IMR-90 (cell line): ENCODE data around the gene TNFRSF18. TPM values are rescaled to one million over a fixed set of nuclear protein-coding genes. Genes with fewer than 3 reads are reported as not detected.
A peak's percentile ranks its signal among the peaks of the same experiment; 100 is the strongest.

Source experiments
- ATAC-seq: fragments of 200-7000 bp; cut with Tn5 transposase; 2 replicates; pipeline ENCODE4 v1.9.1; 2020; ENCODE audit warnings: low read depth, mild to moderate bottlenecking, moderate library complexity
- BruUV-seq: library from RNA; stranded (reverse); fragments of 400-500 nt; replicated peaks from 2 replicates; lab custom pipeline; 2021; lab: Mats Ljungman, UMichigan
- CTCF ChIA-PET: fragments of 300-600 bp; formaldehyde crosslinking; extraction: SDS; loops from one replicate; lab custom pipeline; 2021; ENCODE audit warnings: antibody characterized with exemption; lab: Yijun Ruan, JAX
- POLR2A ChIA-PET: fragments of 300-600 bp; sonication (Branson Sonifier 250); formaldehyde crosslinking; loops from one replicate; lab custom pipeline; 2022; ENCODE audit warnings: antibody characterized with exemption; ENCODE audit not compliant: unreplicated experiment; lab: Charles Lee
- DNase-seq: peaks from one replicate; pipeline ENCODE4 v3.0.0; 2013
- H2AFZ ChIP-seq: replicated peaks from 2 replicates; pipeline ENCODE3; 2013; ENCODE audit warnings: low read length, mild to moderate bottlenecking; ENCODE audit not compliant: poor library complexity
- H2AK5ac ChIP-seq: 2 replicates; pipeline ENCODE4 v1.6.1; 2013; ENCODE audit warnings: low read depth, low read length, inconsistent platforms
- H2AK9ac ChIP-seq: replicated peaks from 2 replicates; pipeline ENCODE3; 2013; ENCODE audit warnings: mild to moderate bottlenecking, low read depth, low read length, moderate library complexity; ENCODE audit not compliant: poor library complexity
- H2BK120ac ChIP-seq: 2 replicates; pipeline ENCODE4 v1.6.1; 2013; ENCODE audit warnings: low read depth, low read length, inconsistent platforms
- H2BK15ac ChIP-seq: 3 replicates; pipeline ENCODE4 v1.6.1; 2013; ENCODE audit warnings: low read depth, low read length, inconsistent platforms
- H2BK20ac ChIP-seq: 2 replicates; pipeline ENCODE4 v1.6.1; 2013; ENCODE audit warnings: low read depth, mild to moderate bottlenecking, inconsistent platforms, low read length, moderate library complexity
- H2BK5ac ChIP-seq: 2 replicates; pipeline ENCODE4 v1.6.1; 2013; ENCODE audit warnings: mild to moderate bottlenecking, low read depth, low read length, inconsistent platforms; ENCODE audit not compliant: poor library complexity, severe bottlenecking
- H3K14ac ChIP-seq: replicated peaks from 2 replicates; pipeline ENCODE4 v1.6.1; 2013; ENCODE audit warnings: low read depth, low read length, inconsistent platforms
- H3K18ac ChIP-seq: 2 replicates; pipeline ENCODE4 v1.6.1; 2013; ENCODE audit warnings: low read depth, low read length, control low read depth
- H3K23ac ChIP-seq: 2 replicates; pipeline ENCODE4 v1.6.1; 2013; ENCODE audit warnings: low read depth, low read length, inconsistent platforms
- H3K27ac ChIP-seq: 2 replicates; pipeline ENCODE4 v1.5.1; 2013; ENCODE audit warnings: mild to moderate bottlenecking, control low read depth, low read length; ENCODE audit not compliant: insufficient read depth
- H3K27me3 ChIP-seq: 2 replicates; pipeline ENCODE4 v1.6.1; 2013; ENCODE audit warnings: low read length; ENCODE audit not compliant: control insufficient read depth, insufficient read depth
- H3K36me3 ChIP-seq: 2 replicates; pipeline ENCODE4 v1.6.1; 2013; ENCODE audit warnings: low read length, mixed read lengths; ENCODE audit not compliant: control insufficient read depth, insufficient read depth
- H3K4ac ChIP-seq: 2 replicates; pipeline ENCODE4 v1.6.1; 2013; ENCODE audit warnings: low read depth, low read length, inconsistent platforms
- H3K4me1 ChIP-seq: 2 replicates; pipeline ENCODE4 v1.6.1; 2013; ENCODE audit warnings: low read length, mixed read lengths; ENCODE audit not compliant: control insufficient read depth, insufficient read depth
- H3K4me2 ChIP-seq: 2 replicates; pipeline ENCODE4 v1.6.1; 2013; ENCODE audit warnings: low read depth, mild to moderate bottlenecking, control low read depth, low read length, moderate library complexity
- H3K4me3 ChIP-seq: 2 replicates; pipeline ENCODE4 v1.5.1; 2013; ENCODE audit warnings: low read depth, mild to moderate bottlenecking, control low read depth, low read length, moderate library complexity; ENCODE audit not compliant: insufficient read depth
- H3K56ac ChIP-seq: 2 replicates; pipeline ENCODE4 v1.6.1; 2013; ENCODE audit warnings: low read length, inconsistent platforms; ENCODE audit not compliant: insufficient read depth; ENCODE audit errors: extremely low read depth
- H3K79me1 ChIP-seq, 2 experiments: 2 replicates each; pipeline ENCODE4 v1.6.1; 2013; ENCODE audit warnings: low read length in 2 of 2, inconsistent platforms in 1 of 2, low read depth in 1 of 2
- H3K9ac ChIP-seq: 2 replicates; pipeline ENCODE4 v1.6.1; 2013; ENCODE audit warnings: low read depth, low read length, control low read depth
- H3K9me1 ChIP-seq: 2 replicates; pipeline ENCODE4 v1.6.1; 2013; ENCODE audit warnings: low read length, inconsistent platforms; ENCODE audit not compliant: insufficient read depth
- H3K9me3 ChIP-seq: 2 replicates; pipeline ENCODE4 v1.6.1; 2013; ENCODE audit warnings: low read length; ENCODE audit not compliant: control insufficient read depth, insufficient read depth
- H4K20me1 ChIP-seq: 2 replicates; pipeline ENCODE4 v1.6.1; 2013; ENCODE audit warnings: low read length, inconsistent platforms; ENCODE audit not compliant: insufficient read depth
- H4K5ac ChIP-seq: 2 replicates; pipeline ENCODE4 v1.6.1; 2013; ENCODE audit warnings: mild to moderate bottlenecking, low read depth, low read length, control low read depth
- H4K8ac ChIP-seq, 2 experiments: 2 replicates each; pipeline ENCODE4 v1.6.1; 2013; ENCODE audit warnings: low read depth in 2 of 2, low read length in 2 of 2, control low read depth in 1 of 2, inconsistent platforms in 1 of 2
- H4K91ac ChIP-seq: 2 replicates; pipeline ENCODE4 v1.6.1; 2013; ENCODE audit warnings: low read depth, low read length, inconsistent platforms; ENCODE audit not compliant: insufficient read depth
- CTCF ChIP-seq: conservative IDR thresholded peaks from 2 replicates; pipeline ENCODE4 v1.5.1; 2012; ENCODE audit warnings: mild to moderate bottlenecking, low read depth, low read length, improper control_type of control experiment
- ELK1 ChIP-seq: fragments of 150-350 bp; IDR thresholded peaks from 2 replicates; pipeline ENCODE4 v1.6.1; 2016; ENCODE audit warnings: low read depth, mild to moderate bottlenecking, low read length, moderate library complexity, borderline replicate concordance
- FOS ChIP-seq: fragments of 150-350 bp; IDR thresholded peaks from 2 replicates; pipeline ENCODE4 v1.6.1; 2016; ENCODE audit warnings: low read depth, low read length
- MAFK ChIP-seq: IDR thresholded peaks from 2 replicates; pipeline ENCODE4 v1.6.1; 2012; ENCODE audit warnings: low read depth, low read length, improper control_type of control experiment
- MAZ ChIP-seq: IDR thresholded peaks from 2 replicates; pipeline ENCODE4 v1.6.1; 2012; ENCODE audit warnings: low read depth, mild to moderate bottlenecking, low read length, improper control_type of control experiment, moderate library complexity, borderline replicate concordance
- MXI1 ChIP-seq: IDR thresholded peaks from 2 replicates; pipeline ENCODE4 v1.6.1; 2012; ENCODE audit warnings: low read depth, mild to moderate bottlenecking, low read length, moderate library complexity, borderline replicate concordance
- NFE2L2 ChIP-seq: fragments of 150-350 bp; IDR thresholded peaks from 2 replicates; pipeline ENCODE4 v1.6.1; 2016; ENCODE audit warnings: low read depth, mild to moderate bottlenecking, low read length
- RAD21 ChIP-seq: IDR thresholded peaks from 2 replicates; pipeline ENCODE4 v1.6.1; 2012; ENCODE audit warnings: low read length, improper control_type of control experiment
- RCOR1 ChIP-seq: IDR thresholded peaks from 2 replicates; pipeline ENCODE4 v1.6.1; 2012; ENCODE audit warnings: mild to moderate bottlenecking, low read length, improper control_type of control experiment; ENCODE audit not compliant: insufficient replicate concordance
- RFX5 ChIP-seq: IDR thresholded peaks from 2 replicates; pipeline ENCODE4 v1.8.0; 2012; ENCODE audit warnings: low read depth, mild to moderate bottlenecking, low read length, moderate library complexity
- SMC3 ChIP-seq: fragments of 150-350 bp; IDR thresholded peaks from 2 replicates; pipeline ENCODE4 v1.6.1; 2016; ENCODE audit warnings: low read depth, mild to moderate bottlenecking, antibody characterized with exemption, low read length, moderate library complexity
- whole genome bisulfite sequencing, 2 experiments: methylation state at CpG; one replicate each; pipeline versions ENCODE4 v1.1.5 to v1.1.7; 2013; ENCODE audit warnings: missing lambda C conversion rate in 2 of 2; ENCODE audit not compliant: insufficient read length in 1 of 2; ENCODE audit errors: extremely low coverage in 2 of 2; 5-methylcytosine and 5-hydroxymethylcytosine counted together
- dilution Hi-C: fragments of 300-500 bp; cut with HindIII; formaldehyde crosslinking; loops from one replicate; pipeline ENCODE4 v1.14.3; 2018; ENCODE audit warnings: low sequenced_read_pairs; ENCODE audit not compliant: unreplicated experiment
- in situ Hi-C: fragments of 300-500 bp; cut with MboI; formaldehyde crosslinking; loops from 3 replicates; pipeline ENCODE4 v1.14.3; 2019; ENCODE audit warnings: low sequenced_read_pairs, inconsistent platforms, mixed read lengths
- intact Hi-C: fragments of 100-400 bp; cut with micrococcal nuclease; formaldehyde crosslinking; loops from 2 replicates; pipeline ENCODE4 v1.10.0; 2022
- polyA plus RNA-seq, 3 experiments: library from polyadenylated mRNA; depleted of rRNA; stranded (reverse); fragments of >200 nt; gene quantifications; 2 replicates each; pipeline ENCODE4 v1.2.3, GENCODE V29; 2012; ENCODE audit warnings: low replicate concordance in 1 of 3
- total RNA-seq: library from RNA; depleted of rRNA; stranded (reverse); fragments of >200 nt; gene quantifications from 2 replicates; pipeline ENCODE4 v1.2.3, GENCODE V29; 2012

The TNFRSF18 gene
- total and polyA plus RNA-seq, 2 of the 4 experiments (the other 2 are of a cell fraction): 0.18 to 1.0 TPM

GRCh38 chr1:1238702-1239178 lies 32.3 kb upstream of the TNFRSF18 start:
- Histone ChIP-seq H3K14ac (no peak overlapping the region), H3K56ac (no peak overlapping the region), H3K9me3 (no peaks in the 10 kb centered on the region), H3K36me3 (peaks cover 2% of the 10 kb centered on the region; the same call in 1 of the 2 replicates), H2BK120ac (no peak overlapping the region), H4K5ac (no peak overlapping the region), H2BK20ac (no peak overlapping the region), H3K27me3 (no peaks in the 10 kb centered on the region), H4K91ac (no peak overlapping the region), H2AK5ac (peak overlapping the region; percentile 70; the same call in 1 of the 2 replicates), H3K4me2 (no peak overlapping the region), H3K79me1 (peaks cover 3 to 23% of the 10 kb centered on the region in 2 experiments; a peak in 3 of 4 replicates), H3K9me1 (no peaks in the 10 kb centered on the region), H3K4me1 (peaks cover 14% of the 10 kb centered on the region), H2AK9ac (peak overlapping the region; percentile 37), H3K27ac (no peak overlapping the region), H3K4ac (no peak overlapping the region), H2BK5ac (no peak overlapping the region), H2AFZ (no peak overlapping the region), H3K9ac (no peak overlapping the region), H4K20me1 (no peaks in the 10 kb centered on the region), H2BK15ac (no peak overlapping the region), H3K18ac (no peak overlapping the region), H3K23ac (no peak overlapping the region), H3K4me3 (no peak overlapping the region), H4K8ac (no peak overlapping the region)
- dilution Hi-C loops (no loop called here), in situ Hi-C loops (no loop called here), intact Hi-C loops (no loop called here)
- TF ChIP-seq SMC3 (no peak), RAD21 (no peak), MXI1 (no peak), NFE2L2 (no peak), ELK1 (no peak), FOS (no peak), MAFK (no peak), RCOR1 (no peak), RFX5 (no peak), MAZ (no peak), CTCF (no peak)
- ATAC-seq (no peak), DNase-seq (no peak)
- no TSS peak for BruUV-seq
- 81% methylated on average over 9 of the region's 19 CpGs; no CpG with 5 or more reads in 1 of the 2 experiments for WGBS, 2 experiments
- ChIA-PET CTCF (no interaction called here), POLR2A (interaction anchor here (0.5 kb wide), 1 partner anchor 30 kb away, joined by 3 read pairs; no protein-coding TSS in a partner anchor)
